Skeletal muscle satellite cell (primary cell): ENCODE results near the gene TRIM2.

Experiments
- H3K27me3 ChIP-seq: 2 replicates; pipeline ENCODE4 v1.7.0; 2013; ENCODE audit warnings: low read length; ENCODE audit not compliant: control insufficient read depth, insufficient read depth
- H3K36me3 ChIP-seq: 2 replicates; pipeline ENCODE4 v1.7.0; 2013; ENCODE audit warnings: mild to moderate bottlenecking, control low read depth, low read length; ENCODE audit not compliant: insufficient read depth
- H3K4me1 ChIP-seq: 2 replicates; pipeline ENCODE4 v1.7.0; 2013; ENCODE audit warnings: low read length; ENCODE audit not compliant: control insufficient read depth, insufficient read depth
- H3K4me2 ChIP-seq: 2 replicates; pipeline ENCODE4 v1.7.0; 2013; ENCODE audit warnings: mild to moderate bottlenecking, low read length
- H3K4me3 ChIP-seq: 2 replicates; pipeline ENCODE4 v1.7.0; 2013; ENCODE audit warnings: low read length
- H3K9ac ChIP-seq: 2 replicates; pipeline ENCODE4 v1.7.0; 2013; ENCODE audit warnings: mild to moderate bottlenecking, low read depth, low read length, moderate library complexity
- H3K9me3 ChIP-seq: replicated peaks from 2 replicates; pipeline ENCODE4 v1.7.0; 2013; ENCODE audit warnings: mild to moderate bottlenecking, control low read depth, low read length

The TRIM2 gene

DNA sequence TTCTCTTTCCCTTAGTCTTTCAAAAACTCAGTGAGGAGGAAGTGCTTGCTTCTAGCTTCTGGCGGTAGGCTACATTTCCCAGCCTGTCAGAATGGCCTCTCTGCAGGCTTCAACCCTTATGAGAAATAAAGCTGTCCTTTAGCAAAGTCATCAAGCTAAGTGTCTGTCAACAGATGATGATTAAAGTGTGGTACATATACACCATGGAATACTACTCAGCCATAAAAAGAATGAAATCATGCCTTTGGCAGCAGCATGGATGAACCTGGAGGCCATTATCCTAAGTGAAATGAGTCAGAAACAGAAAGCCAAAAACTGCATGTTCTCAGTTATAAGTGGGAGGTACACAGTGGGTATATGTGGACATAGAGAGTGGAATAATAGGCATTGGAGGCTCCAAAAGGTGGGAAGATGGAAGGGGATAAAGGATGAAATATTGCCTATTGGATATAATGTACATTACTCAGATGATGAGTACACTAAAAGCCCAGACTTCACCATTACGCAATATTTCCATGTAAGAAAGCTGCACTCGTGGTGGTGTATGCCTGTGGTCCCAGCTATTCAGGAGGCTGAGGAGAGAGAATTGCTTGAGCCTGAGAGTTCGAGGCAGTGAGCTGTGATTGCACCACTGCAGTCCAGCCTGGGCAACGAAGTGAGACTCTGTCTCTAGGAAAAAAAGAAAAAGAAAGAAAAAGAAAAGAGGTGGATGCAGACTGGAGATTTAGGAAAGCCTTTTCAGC is 7.9 kb downstream of the TRIM2 start:
- H3K36me3 ChIP-seq: no peaks in the 10 kb centered on the region
- no peaks in the 10 kb centered on the region for H3K9me3 ChIP-seq
- peaks cover 43% of the 10 kb centered on the region for H3K27me3 ChIP-seq
- H3K4me2 ChIP-seq: no peak overlapping the region
- no peaks in the 10 kb centered on the region for H3K4me1 ChIP-seq
- H3K9ac ChIP-seq: no peak overlapping the region
- no peak overlapping the region for H3K4me3 ChIP-seq

DNA sequence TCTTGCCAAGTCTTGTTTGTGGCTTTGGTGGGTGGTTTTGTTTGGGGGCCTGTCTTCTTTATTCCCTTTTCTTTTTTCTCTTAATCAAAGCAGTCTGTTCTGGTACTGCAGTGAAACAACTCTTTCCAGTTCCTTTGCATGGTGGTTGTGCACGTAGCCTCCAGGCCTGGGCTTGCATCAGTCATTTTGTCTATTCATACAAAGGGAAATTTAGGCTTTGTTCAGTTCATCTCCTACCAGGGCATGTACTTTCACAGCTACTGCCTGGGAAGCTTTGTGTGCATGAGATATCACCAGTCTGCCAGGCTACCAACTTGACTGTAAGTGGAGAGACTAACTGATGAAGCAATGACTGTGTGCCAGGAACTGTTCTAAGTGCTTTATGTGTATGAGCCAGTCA is 8.5 kb downstream of the TRIM2 start:
- peaks cover 47% of the 10 kb centered on the region for H3K27me3 ChIP-seq
- no peaks in the 10 kb centered on the region for H3K36me3 ChIP-seq
- no peak overlapping the region for H3K4me3 ChIP-seq
- H3K4me2 ChIP-seq: no peak overlapping the region
- no peak overlapping the region for H3K9ac ChIP-seq
- no peaks in the 10 kb centered on the region for H3K9me3 ChIP-seq
- no peaks in the 10 kb centered on the region for H3K4me1 ChIP-seq

DNA sequence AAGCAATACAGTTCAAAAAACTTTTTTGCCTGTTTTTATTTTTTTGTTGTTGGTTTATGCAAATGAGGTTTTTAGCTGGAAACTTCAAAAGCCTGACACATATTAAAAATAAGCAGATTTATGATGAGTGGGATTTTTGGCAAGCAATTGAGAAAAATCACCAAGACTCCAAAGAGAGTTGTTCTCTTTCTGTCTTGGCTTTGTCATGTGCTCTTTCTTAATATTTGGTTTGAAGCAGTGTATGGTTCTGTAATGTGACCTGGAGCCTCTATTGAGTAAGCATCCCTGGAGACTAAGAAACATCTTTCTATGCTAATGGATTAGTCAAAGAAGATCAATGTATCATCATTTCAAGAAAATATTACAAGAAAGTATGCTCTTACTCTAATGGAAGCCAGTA is 11.7 kb downstream of the TRIM2 start:
- H3K4me1 ChIP-seq: no peaks in the 10 kb centered on the region
- no peak overlapping the region for H3K4me3 ChIP-seq
- H3K27me3 ChIP-seq: peaks cover 28% of the 10 kb centered on the region
- H3K36me3 ChIP-seq: no peaks in the 10 kb centered on the region
- H3K9ac ChIP-seq: no peak overlapping the region
- no peak overlapping the region for H3K4me2 ChIP-seq
- no peaks in the 10 kb centered on the region for H3K9me3 ChIP-seq

DNA sequence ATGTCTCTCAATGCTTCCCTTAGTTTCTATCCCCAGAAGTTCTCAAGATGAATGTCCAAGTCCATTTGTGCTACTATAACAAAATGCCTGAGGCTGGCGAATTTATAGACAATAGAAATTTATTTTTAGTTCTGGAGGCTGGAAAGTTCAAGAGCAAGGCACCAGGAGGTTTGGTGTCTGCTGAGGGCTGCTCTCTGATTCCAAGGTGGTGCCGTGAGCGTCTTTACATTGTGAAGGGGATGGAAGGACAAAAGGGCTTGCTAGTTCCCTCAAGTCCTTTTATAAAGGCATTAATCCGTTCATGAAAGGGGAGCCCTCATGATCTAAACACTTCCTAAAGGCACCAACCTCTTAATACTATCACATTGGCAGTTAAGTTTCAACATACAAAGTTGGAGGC is 12.3 kb downstream of the TRIM2 start:
- no peak overlapping the region for H3K4me3 ChIP-seq
- H3K9me3 ChIP-seq: no peaks in the 10 kb centered on the region
- H3K4me2 ChIP-seq: no peak overlapping the region
- no peaks in the 10 kb centered on the region for H3K4me1 ChIP-seq
- no peak overlapping the region for H3K9ac ChIP-seq
- H3K36me3 ChIP-seq: no peaks in the 10 kb centered on the region
- H3K27me3 ChIP-seq: peaks cover 25% of the 10 kb centered on the region

DNA sequence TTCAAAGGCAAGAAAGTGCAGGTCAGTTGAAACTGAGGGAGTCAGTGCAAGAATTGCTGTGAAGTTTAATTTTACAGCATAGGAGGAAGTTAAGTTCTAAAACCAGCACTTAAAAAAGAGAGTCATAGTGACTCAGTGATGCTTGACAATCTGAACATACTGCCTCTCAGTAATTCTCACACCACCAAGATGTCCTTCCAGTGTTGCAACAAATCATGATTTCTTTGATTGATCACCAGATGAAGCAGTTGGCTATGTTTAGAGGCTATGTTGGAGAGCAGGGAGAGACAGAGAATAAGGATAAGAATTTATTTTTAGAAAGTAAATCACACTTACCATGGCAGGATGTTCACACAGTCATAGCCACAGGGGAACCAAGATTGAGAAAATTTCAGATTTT is 13.2 kb downstream of the TRIM2 start:
- no peak overlapping the region for H3K9ac ChIP-seq
- H3K4me3 ChIP-seq: no peak overlapping the region
- H3K36me3 ChIP-seq: no peaks in the 10 kb centered on the region
- H3K9me3 ChIP-seq: no peaks in the 10 kb centered on the region
- no peak overlapping the region for H3K4me2 ChIP-seq
- peaks cover 25% of the 10 kb centered on the region for H3K27me3 ChIP-seq
- H3K4me1 ChIP-seq: peaks cover 5% of the 10 kb centered on the region

DNA sequence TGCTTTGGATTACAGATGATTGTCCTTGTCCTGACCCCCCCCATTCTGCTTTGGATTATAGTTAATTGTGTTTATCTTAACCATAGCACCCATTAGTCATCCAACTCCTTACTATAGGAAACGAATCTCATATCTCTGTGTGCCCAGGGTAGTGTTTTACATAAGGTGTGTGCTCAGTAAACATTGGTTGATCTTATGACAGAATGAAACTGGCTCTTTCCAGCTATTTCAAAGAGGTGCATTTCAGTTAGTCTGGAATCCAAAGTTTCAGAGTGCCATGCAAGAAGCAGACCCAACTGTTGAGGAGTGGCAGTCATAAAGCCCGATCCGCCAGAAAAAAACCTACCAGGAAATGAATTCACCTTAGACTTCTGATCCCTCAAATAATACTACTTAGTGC is 14.7 kb downstream of the TRIM2 start:
- no peaks in the 10 kb centered on the region for H3K9me3 ChIP-seq
- peaks cover 25% of the 10 kb centered on the region for H3K27me3 ChIP-seq
- no peak overlapping the region for H3K4me3 ChIP-seq
- H3K9ac ChIP-seq: no peak overlapping the region
- H3K4me2 ChIP-seq: no peak overlapping the region
- no peaks in the 10 kb centered on the region for H3K36me3 ChIP-seq
- H3K4me1 ChIP-seq: peaks cover 12% of the 10 kb centered on the region

DNA sequence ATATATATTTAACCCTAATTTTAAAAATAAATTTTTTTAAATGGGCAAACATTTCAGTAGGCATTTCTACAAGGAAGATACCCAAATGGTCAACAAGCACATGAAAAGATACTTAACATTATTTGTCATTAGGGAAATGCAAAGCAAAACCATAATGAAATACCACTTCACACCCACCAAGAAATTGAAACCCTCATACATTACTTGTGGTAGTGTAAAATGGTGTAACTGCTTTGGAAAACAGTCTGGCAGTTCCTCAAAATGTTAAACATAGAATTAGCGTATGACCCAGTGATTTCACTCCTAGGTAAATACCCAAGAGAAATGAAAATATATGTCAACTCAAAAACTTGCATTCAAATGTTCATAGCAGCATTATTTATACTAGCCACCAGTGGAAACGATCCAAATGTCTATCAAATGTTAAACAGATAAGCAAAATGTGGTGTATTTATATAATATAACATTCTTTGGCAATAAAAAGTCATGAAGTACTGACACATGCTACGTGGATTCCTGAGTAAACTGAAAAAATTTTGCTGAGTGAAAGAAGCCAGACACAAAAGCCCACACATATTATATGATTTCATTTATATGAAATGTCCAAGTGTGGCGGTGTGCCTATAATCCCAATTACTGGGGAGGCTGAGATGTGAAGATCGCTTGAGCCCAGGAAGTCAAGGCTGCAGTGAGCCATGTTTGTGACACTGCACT is 16.6 kb downstream of the TRIM2 start:
- no peak overlapping the region for H3K4me3 ChIP-seq
- no peak overlapping the region for H3K4me2 ChIP-seq
- no peaks in the 10 kb centered on the region for H3K9me3 ChIP-seq
- H3K9ac ChIP-seq: no peak overlapping the region
- H3K4me1 ChIP-seq: peaks cover 15% of the 10 kb centered on the region
- H3K36me3 ChIP-seq: no peaks in the 10 kb centered on the region
- H3K27me3 ChIP-seq: peaks cover 16% of the 10 kb centered on the region

DNA sequence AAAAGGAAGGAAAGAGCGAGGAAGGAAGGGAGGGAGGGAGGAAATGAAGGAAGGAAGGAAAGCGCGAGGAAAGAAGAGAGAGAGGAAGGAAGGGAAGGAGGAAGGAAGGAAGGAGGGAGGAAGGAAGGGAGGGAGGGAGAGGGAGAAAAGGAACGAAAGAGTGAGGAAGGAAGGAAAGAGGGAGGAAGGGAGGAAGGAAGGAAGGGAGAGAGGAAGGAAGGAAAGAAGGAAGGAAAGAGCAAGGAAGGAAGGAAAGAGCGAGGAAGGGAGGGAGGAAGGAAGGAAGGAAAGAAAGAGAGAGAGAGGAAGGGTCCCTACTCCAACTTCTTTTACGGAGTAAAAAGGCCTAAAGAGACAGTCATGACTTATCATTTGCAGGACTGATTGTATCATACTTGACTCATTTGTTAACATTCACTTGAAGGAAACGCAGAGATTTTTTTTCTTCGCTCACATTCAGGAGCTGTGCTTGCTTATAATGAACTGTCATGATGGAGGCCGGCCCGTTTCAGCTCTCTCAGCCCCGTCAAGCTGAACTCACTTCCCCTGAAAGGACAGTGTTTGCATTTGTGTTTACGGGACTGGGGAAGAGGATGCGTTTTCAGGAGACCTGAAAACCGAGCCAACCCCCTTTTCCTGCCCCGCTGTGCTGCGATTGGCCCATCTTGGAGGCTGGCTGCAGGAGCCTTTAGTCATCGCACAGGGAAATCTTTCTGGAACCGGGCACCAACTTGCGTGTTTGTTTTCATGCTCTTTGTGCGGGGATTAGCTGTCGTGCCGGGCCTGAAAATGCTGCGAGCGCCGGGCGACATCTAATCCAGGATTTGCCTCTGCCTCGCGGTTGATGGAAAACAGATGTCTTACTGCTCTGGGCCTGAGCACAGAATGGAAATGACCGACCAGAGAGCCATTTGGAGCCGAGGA is 17.8 kb downstream of the TRIM2 start:
- Histone ChIP-seq H3K9me3 (no peaks in the 10 kb centered on the region), H3K4me2 (peak overlapping the region; percentile 95), H3K4me1 (peaks cover 15% of the 10 kb centered on the region), H3K27me3 (peaks cover 6% of the 10 kb centered on the region), H3K9ac (peak overlapping the region; percentile 78), H3K4me3 (peak overlapping the region; percentile 76), H3K36me3 (no peaks in the 10 kb centered on the region)

DNA sequence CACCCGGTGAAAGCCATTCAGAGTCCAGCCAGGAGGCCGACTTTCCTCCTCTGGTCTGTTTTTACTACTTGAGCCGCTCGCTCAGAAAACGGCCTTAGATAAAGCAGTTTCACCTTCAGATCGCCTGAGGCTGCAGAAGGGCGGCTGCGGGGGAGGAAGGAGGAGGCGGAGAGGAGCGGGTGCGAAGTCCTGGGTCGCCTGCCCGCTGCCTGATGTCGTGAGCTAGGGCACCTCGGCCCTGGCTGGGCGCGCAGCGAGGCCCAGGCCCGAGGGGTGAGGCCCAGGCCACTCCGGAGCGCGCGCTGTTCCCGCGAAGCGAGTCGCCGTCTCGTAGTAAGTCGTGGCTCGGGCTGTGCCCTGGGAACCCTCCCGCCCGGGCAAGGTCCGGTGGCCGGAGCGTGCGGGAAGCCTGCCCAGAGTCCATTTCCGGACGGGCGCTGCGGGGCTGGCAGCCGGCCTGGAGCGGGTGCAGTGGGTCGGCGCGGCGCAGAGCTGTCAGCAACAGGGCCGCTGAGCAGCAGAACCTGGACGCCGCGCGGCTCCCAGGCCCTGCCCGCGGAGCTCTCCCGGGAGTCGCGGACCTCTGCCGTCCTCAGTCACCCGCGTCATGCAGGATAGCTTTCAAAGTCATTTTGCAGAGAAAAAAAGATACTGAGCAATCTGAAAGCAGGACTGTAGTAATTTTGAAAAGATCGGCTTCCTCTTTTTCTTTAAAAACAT is 18.6 kb downstream of the TRIM2 start:
- H3K9me3 ChIP-seq: no peaks in the 10 kb centered on the region
- no peaks in the 10 kb centered on the region for H3K27me3 ChIP-seq
- peak overlapping the region; percentile 95 for H3K4me2 ChIP-seq
- H3K9ac ChIP-seq: peak overlapping the region; percentile 78
- no peaks in the 10 kb centered on the region for H3K36me3 ChIP-seq
- peaks cover 15% of the 10 kb centered on the region for H3K4me1 ChIP-seq
- peak overlapping the region; percentile 76 for H3K4me3 ChIP-seq

DNA sequence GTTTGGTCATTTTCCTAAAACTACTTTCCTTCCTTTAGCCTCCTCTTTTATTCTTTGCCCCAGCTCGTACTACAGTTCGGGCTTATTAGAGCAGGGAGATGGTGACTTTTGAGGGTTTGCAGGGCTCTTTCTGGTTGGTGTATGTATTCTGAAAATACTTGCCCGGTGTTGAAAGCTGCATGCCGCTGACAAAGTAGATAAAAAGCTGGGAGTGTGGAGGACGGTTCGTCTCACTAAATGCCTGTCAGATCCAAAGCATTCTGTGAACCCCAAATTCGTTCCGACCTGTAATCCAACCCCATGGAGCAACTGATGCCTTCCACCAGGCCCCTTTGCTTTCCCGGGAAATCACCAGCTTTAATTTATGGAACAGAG is 19.2 kb downstream of the TRIM2 start:
- H3K36me3 ChIP-seq: no peaks in the 10 kb centered on the region
- H3K9me3 ChIP-seq: no peaks in the 10 kb centered on the region
- H3K4me1 ChIP-seq: peaks cover 15% of the 10 kb centered on the region
- no peaks in the 10 kb centered on the region for H3K27me3 ChIP-seq
- H3K4me2 ChIP-seq: peak overlapping the region; percentile 95
- peak overlapping the region; percentile 76 for H3K4me3 ChIP-seq
- H3K9ac ChIP-seq: peak overlapping the region; percentile 78

DNA sequence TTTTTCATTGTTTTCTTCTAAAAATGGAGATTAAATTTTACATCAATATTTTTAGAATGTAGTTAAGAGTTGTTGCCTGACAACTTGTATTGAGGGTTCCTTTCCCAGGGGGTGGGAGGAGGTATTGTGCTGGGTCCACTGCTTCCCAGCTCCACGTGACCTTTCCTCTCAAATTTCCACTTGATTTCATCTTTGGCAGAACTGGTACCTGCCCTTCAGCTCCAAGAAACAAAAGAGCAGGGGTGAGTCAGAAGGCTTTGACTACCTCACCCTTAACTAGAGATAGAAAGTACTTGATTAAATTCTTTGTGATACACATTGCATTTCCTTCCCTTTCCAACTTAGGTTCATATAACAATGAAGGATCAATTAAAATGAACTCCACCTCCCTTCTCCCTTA is 19.7 kb downstream of the TRIM2 start:
- H3K36me3 ChIP-seq: no peaks in the 10 kb centered on the region
- peak overlapping the region; percentile 76 for H3K4me3 ChIP-seq
- H3K9me3 ChIP-seq: no peaks in the 10 kb centered on the region
- peaks cover 20% of the 10 kb centered on the region for H3K4me1 ChIP-seq
- no peaks in the 10 kb centered on the region for H3K27me3 ChIP-seq
- H3K4me2 ChIP-seq: peak overlapping the region; percentile 95
- peak overlapping the region; percentile 78 for H3K9ac ChIP-seq
